GM12878 (cell line): ENCODE results near the gene SF1. TPM values are rescaled to one million over a fixed set of nuclear protein-coding genes. Genes with fewer than 3 reads are reported as not detected.

Experiments
- ATAC-seq: fragments of 200-7000 bp; cut with Tn5 transposase; 3 replicates; pipeline ENCODE4 v1.9.1; 2020; ENCODE audit warnings: mild to moderate bottlenecking, moderate library complexity
- BruUV-seq: library from RNA; stranded (reverse); fragments of 400-500 nt; replicated peaks from 2 replicates; lab custom pipeline; 2021; lab: Mats Ljungman, UMichigan
- CTCF ChIA-PET: fragments of 300-600 bp; sonication (Branson Sonifier 250); formaldehyde crosslinking; extraction: SDS; loops from one replicate; lab custom pipeline; 2021; ENCODE audit warnings: inconsistent platforms; lab: Yijun Ruan, JAX
- POLR2A ChIA-PET: fragments of 350-600 bp; formaldehyde crosslinking; extraction: SDS; loops from one replicate; lab custom pipeline; 2021; ENCODE audit warnings: inconsistent platforms; lab: Charles Lee
- RAD21 ChIA-PET: fragments of 300-600 bp; sonication (Branson Sonifier 250); formaldehyde crosslinking; loops from one replicate; lab custom pipeline; 2023; ENCODE audit warnings: antibody characterized with exemption; ENCODE audit not compliant: unreplicated experiment; lab: Charles Lee
- SMC1A ChIA-PET: fragments of 300-600 bp; sonication (Branson Sonifier 250); formaldehyde crosslinking; loops from one replicate; lab custom pipeline; 2023; ENCODE audit not compliant: unreplicated experiment, uncharacterized antibody; lab: Charles Lee
- DNase-seq: peaks from one replicate; pipeline ENCODE4 v3.0.0-alpha.2; 2011; ENCODE audit warnings: low read depth, low spot score
- FAIRE-seq: peaks from 3 replicates; lab custom pipeline; 2011; peaks lifted over from hg19 to GRCh38; lab: Jason Lieb, UNC
- H2AFZ ChIP-seq: 2 replicates; pipeline ENCODE4 v1.6.0; 2011; ENCODE audit warnings: low read depth, low read length, control low read depth; ENCODE audit not compliant: control insufficient read depth
- H3K27ac ChIP-seq: 2 replicates; pipeline ENCODE4 v1.5.1; 2011; ENCODE audit warnings: control low read depth; ENCODE audit not compliant: control insufficient read depth, insufficient read depth
- H3K27me3 ChIP-seq, 2 experiments: replicated peaks in 1 of 2; 2 replicates each; pipeline versions ENCODE4 v1.6.0 to v1.6.1; 2011; ENCODE audit warnings: low read length in 1 of 2; ENCODE audit not compliant: control insufficient read depth in 2 of 2, insufficient read depth in 2 of 2
- H3K36me3 ChIP-seq, 2 experiments: 2 replicates each; pipeline ENCODE4 v1.5.1; 2011; ENCODE audit warnings: low read length in 1 of 2; ENCODE audit not compliant: control insufficient read depth in 2 of 2, insufficient read depth in 2 of 2
- H3K4me1 ChIP-seq: 2 replicates; pipeline ENCODE4 v1.6.1; 2011; ENCODE audit warnings: mild to moderate bottlenecking, low read length, moderate library complexity, mixed read lengths; ENCODE audit not compliant: control insufficient read depth, insufficient read depth
- H3K4me2 ChIP-seq: 2 replicates; pipeline ENCODE4 v1.6.0; 2011; ENCODE audit warnings: control low read depth; ENCODE audit not compliant: control insufficient read depth, insufficient read depth
- H3K4me3 ChIP-seq: fragments of 200-600 bp; sonication (generic); 2 replicates; pipeline ENCODE4 v1.5.1; 2016
- H3K79me2 ChIP-seq: 2 replicates; pipeline ENCODE4 v1.6.0; 2011; ENCODE audit warnings: low read length; ENCODE audit not compliant: control insufficient read depth, insufficient read depth
- H3K9ac ChIP-seq: 2 replicates; pipeline ENCODE4 v1.8.0; 2011; ENCODE audit warnings: low read length, control low read depth, mixed read lengths; ENCODE audit not compliant: control insufficient read depth, insufficient read depth
- H3K9me3 ChIP-seq: replicated peaks from 3 replicates; pipeline ENCODE4 v1.5.1; 2011; ENCODE audit warnings: mild to moderate bottlenecking, low read length; ENCODE audit not compliant: control insufficient read depth, insufficient read depth
- H4K20me1 ChIP-seq: 2 replicates; pipeline ENCODE4 v1.6.0; 2011; ENCODE audit not compliant: control insufficient read depth, insufficient read depth
- KAT2A ChIP-seq: conservative IDR thresholded peaks from 2 replicates; pipeline ENCODE4 v1.6.1; 2011; ENCODE audit warnings: low read depth, low read length; ENCODE audit not compliant: control insufficient read depth
- NR2C1 ChIP-seq: fragments of 450-650 bp; IDR thresholded peaks from 2 replicates; pipeline ENCODE4 v1.6.1; 2017; ENCODE audit warnings: antibody characterized with exemption, mild to moderate bottlenecking, moderate library complexity
- NR2C2 ChIP-seq: IDR thresholded peaks from 2 replicates; pipeline ENCODE4 v1.6.1; 2011; ENCODE audit warnings: borderline replicate concordance, low read depth; ENCODE audit not compliant: control insufficient read depth, insufficient read length
- NR2F1 ChIP-seq: fragments of 450-650 bp; conservative IDR thresholded peaks from 2 replicates; pipeline ENCODE4 v1.6.1; 2017; ENCODE audit warnings: mild to moderate bottlenecking
- NRF1 ChIP-seq: conservative IDR thresholded peaks from 2 replicates; pipeline ENCODE4 v1.6.1; 2011; ENCODE audit warnings: mild to moderate bottlenecking, low read depth, low read length, improper control_type of control experiment
- RB1 ChIP-seq: fragments of 450-650 bp; formaldehyde crosslinking; IDR thresholded peaks from 2 replicates; pipeline ENCODE4 v1.6.1; 2017; ENCODE audit warnings: mild to moderate bottlenecking, borderline replicate concordance
- WGBS: methylation state at CpG from one replicate; pipeline ENCODE4 v1.1.6; 2016; ENCODE audit warnings: low lambda C conversion rate; ENCODE audit not compliant: insufficient replicate concordance, insufficient coverage; ENCODE audit errors: missing lambda C conversion rate; 5-methylcytosine and 5-hydroxymethylcytosine counted together
- in situ Hi-C: fragments of 300-500 bp; cut with MboI; formaldehyde crosslinking; loops from 9 replicates; pipeline ENCODE4 v1.14.3; 2018; ENCODE audit warnings: mixed read lengths
- intact Hi-C: fragments of 100-400 bp; cut with micrococcal nuclease; formaldehyde crosslinking; loops from one replicate; pipeline ENCODE4 v1.14.2; 2022; ENCODE audit not compliant: unreplicated experiment
- polyA plus RNA-seq, 11 experiments: library from polyadenylated mRNA; depleted of rRNA in 4 of 11; unstranded in 6 of 11; stranded (reverse) in 5 of 11; fragments of >200 nt; fragmentation: Nextera tagmentation in 4 of 11; fragmentation: Illumina TruSeq in 1 of 11; extraction: Ambion mirVana in 4 of 11; extraction: Trizol in 1 of 11; gene quantifications; 1 replicate in 1 of 11; 2 replicates in 10 of 11; pipeline versions ENCODE4 v1.2.1 to v1.2.3, GENCODE V29; 2011 to 2016; ENCODE audit warnings: inconsistent platforms in 2 of 11, missing spikeins in 2 of 11, low read depth in 1 of 11
- total RNA-seq, 4 experiments: library from RNA; depleted of rRNA in 3 of 4; stranded (reverse); fragments of >200 nt in 3 of 4; fragmentation: Illumina TruSeq in 1 of 4; extraction: Trizol in 1 of 4; gene quantifications; 2 replicates each; pipeline versions ENCODE4 v1.2.1 to v1.2.3, GENCODE V29; 2013 to 2021

Gene SF1
- total and polyA plus RNA-seq, 10 of the 15 experiments (the other 5 are each of a cell fraction or from before 2014, with no cell fraction given), result 13.6 to 337 (median 103) TPM

- intact Hi-C loops (no loop called here), in situ Hi-C loops (no loop called here)
- WGBS, result 82% methylated on average over 26 of the region's 26 CpGs
- ChIA-PET RAD21 (interaction anchor here (1.0 to 2.0 kb wide), 5 partner anchors 11 to 56 kb away, joined by 3 to 10 read pairs (median 3); partner anchors contain the start of genes RASGRP2 and SF1), SMC1A (interaction anchor here (0.8 to 2.6 kb wide), 8 partner anchors 13 to 266 kb away, joined by 3 to 9 read pairs (median 4); partner anchors contain the start of gene SF1), POLR2A (interaction anchor here (1.1 to 5.4 kb wide), 6 partner anchors 11 to 443 kb away, joined by 3 to 33 read pairs (median 6); partner anchors contain the start of gene SF1), CTCF (interaction anchor here (1.0 to 5.8 kb wide), 10 partner anchors 10 to 148 kb away, joined by 3 to 41 read pairs (median 3); partner anchors contain the start of genes CDC42BPG, MEN1, RASGRP2 and SF1)
- Histone ChIP-seq H3K9me3 (no peaks in the 10 kb centered on the region), H3K27ac (peak overlapping the region; percentile 92), H2AFZ (no peak overlapping the region), H3K4me1 (peaks cover 37% of the 10 kb centered on the region), H4K20me1 (no peaks in the 10 kb centered on the region), H3K27me3 (no peaks in the 10 kb centered on the region), H3K36me3 (peaks cover 6 to 16% of the 10 kb centered on the region in 2 experiments; a peak in 3 of 4 replicates), H3K9ac (peak overlapping the region; percentile 93; the same call in 1 of the 2 replicates), H3K79me2 (peaks cover 30% of the 10 kb centered on the region), H3K4me3 (peak overlapping the region; percentile 87; the same call in 1 of the 2 replicates), H3K4me2 (peak overlapping the region; percentile 87)
- TF ChIP-seq KAT2A (no peak), RB1 (no peak), NRF1 (no peak), NR2C1 (0 out of 2 replicates have a peak, but pooled peaks have one; percentile 21), NR2F1 (0 out of 2 replicates have a peak, but pooled peaks have one; percentile 35), NR2C2 (no peak)
- FAIRE-seq (no peak), DNase-seq (no peak), ATAC-seq (no peak)
- no TSS peak for BruUV-seq
These were observed 22.2 kb upstream of the SF1 start for GRCh38 chr11:64800303-64801157.
